IMR-90 (cell line): Measurements from ENCODE around the gene NTSR2. TPM values are rescaled to one million over a fixed set of nuclear protein-coding genes. Genes with fewer than 3 reads are reported as not detected.

Experiments
- ATAC-seq: fragments of 200-7000 bp; cut with Tn5 transposase; 2 replicates; pipeline ENCODE4 v1.9.1; 2020; ENCODE audit warnings: low read depth, mild to moderate bottlenecking, moderate library complexity
- BruUV-seq: library from RNA; stranded (reverse); fragments of 400-500 nt; replicated peaks from 2 replicates; lab custom pipeline; 2021; lab: Mats Ljungman, UMichigan
- CTCF ChIA-PET: fragments of 300-600 bp; formaldehyde crosslinking; extraction: SDS; loops from one replicate; lab custom pipeline; 2021; ENCODE audit warnings: antibody characterized with exemption; lab: Yijun Ruan, JAX
- POLR2A ChIA-PET: fragments of 300-600 bp; sonication (Branson Sonifier 250); formaldehyde crosslinking; loops from one replicate; lab custom pipeline; 2022; ENCODE audit warnings: antibody characterized with exemption; ENCODE audit not compliant: unreplicated experiment; lab: Charles Lee
- DNase-seq: peaks from one replicate; pipeline ENCODE4 v3.0.0; 2013
- H2AFZ ChIP-seq: replicated peaks from 2 replicates; pipeline ENCODE3; 2013; ENCODE audit warnings: low read length, mild to moderate bottlenecking; ENCODE audit not compliant: poor library complexity
- H2AK5ac ChIP-seq: 2 replicates; pipeline ENCODE4 v1.6.1; 2013; ENCODE audit warnings: low read depth, low read length, inconsistent platforms
- H2AK9ac ChIP-seq: replicated peaks from 2 replicates; pipeline ENCODE3; 2013; ENCODE audit warnings: mild to moderate bottlenecking, low read depth, low read length, moderate library complexity; ENCODE audit not compliant: poor library complexity
- H2BK120ac ChIP-seq: 2 replicates; pipeline ENCODE4 v1.6.1; 2013; ENCODE audit warnings: low read depth, low read length, inconsistent platforms
- H2BK15ac ChIP-seq: 3 replicates; pipeline ENCODE4 v1.6.1; 2013; ENCODE audit warnings: low read depth, low read length, inconsistent platforms
- H2BK20ac ChIP-seq: 2 replicates; pipeline ENCODE4 v1.6.1; 2013; ENCODE audit warnings: low read depth, mild to moderate bottlenecking, inconsistent platforms, low read length, moderate library complexity
- H2BK5ac ChIP-seq: 2 replicates; pipeline ENCODE4 v1.6.1; 2013; ENCODE audit warnings: mild to moderate bottlenecking, low read depth, low read length, inconsistent platforms; ENCODE audit not compliant: poor library complexity, severe bottlenecking
- H3K14ac ChIP-seq: replicated peaks from 2 replicates; pipeline ENCODE4 v1.6.1; 2013; ENCODE audit warnings: low read depth, low read length, inconsistent platforms
- H3K18ac ChIP-seq: 2 replicates; pipeline ENCODE4 v1.6.1; 2013; ENCODE audit warnings: low read depth, low read length, control low read depth
- H3K23ac ChIP-seq: 2 replicates; pipeline ENCODE4 v1.6.1; 2013; ENCODE audit warnings: low read depth, low read length, inconsistent platforms
- H3K27ac ChIP-seq: 2 replicates; pipeline ENCODE4 v1.5.1; 2013; ENCODE audit warnings: mild to moderate bottlenecking, control low read depth, low read length; ENCODE audit not compliant: insufficient read depth
- H3K27me3 ChIP-seq: 2 replicates; pipeline ENCODE4 v1.6.1; 2013; ENCODE audit warnings: low read length; ENCODE audit not compliant: control insufficient read depth, insufficient read depth
- H3K36me3 ChIP-seq: 2 replicates; pipeline ENCODE4 v1.6.1; 2013; ENCODE audit warnings: low read length, mixed read lengths; ENCODE audit not compliant: control insufficient read depth, insufficient read depth
- H3K4ac ChIP-seq: 2 replicates; pipeline ENCODE4 v1.6.1; 2013; ENCODE audit warnings: low read depth, low read length, inconsistent platforms
- H3K4me1 ChIP-seq: 2 replicates; pipeline ENCODE4 v1.6.1; 2013; ENCODE audit warnings: low read length, mixed read lengths; ENCODE audit not compliant: control insufficient read depth, insufficient read depth
- H3K4me2 ChIP-seq: 2 replicates; pipeline ENCODE4 v1.6.1; 2013; ENCODE audit warnings: low read depth, mild to moderate bottlenecking, control low read depth, low read length, moderate library complexity
- H3K4me3 ChIP-seq: 2 replicates; pipeline ENCODE4 v1.5.1; 2013; ENCODE audit warnings: low read depth, mild to moderate bottlenecking, control low read depth, low read length, moderate library complexity; ENCODE audit not compliant: insufficient read depth
- H3K56ac ChIP-seq: 2 replicates; pipeline ENCODE4 v1.6.1; 2013; ENCODE audit warnings: low read length, inconsistent platforms; ENCODE audit not compliant: insufficient read depth; ENCODE audit errors: extremely low read depth
- H3K79me1 ChIP-seq, 2 experiments: 2 replicates each; pipeline ENCODE4 v1.6.1; 2013; ENCODE audit warnings: low read length in 2 of 2, inconsistent platforms in 1 of 2, low read depth in 1 of 2
- H3K9ac ChIP-seq: 2 replicates; pipeline ENCODE4 v1.6.1; 2013; ENCODE audit warnings: low read depth, low read length, control low read depth
- H3K9me1 ChIP-seq: 2 replicates; pipeline ENCODE4 v1.6.1; 2013; ENCODE audit warnings: low read length, inconsistent platforms; ENCODE audit not compliant: insufficient read depth
- H3K9me3 ChIP-seq: 2 replicates; pipeline ENCODE4 v1.6.1; 2013; ENCODE audit warnings: low read length; ENCODE audit not compliant: control insufficient read depth, insufficient read depth
- H4K20me1 ChIP-seq: 2 replicates; pipeline ENCODE4 v1.6.1; 2013; ENCODE audit warnings: low read length, inconsistent platforms; ENCODE audit not compliant: insufficient read depth
- H4K5ac ChIP-seq: 2 replicates; pipeline ENCODE4 v1.6.1; 2013; ENCODE audit warnings: mild to moderate bottlenecking, low read depth, low read length, control low read depth
- H4K8ac ChIP-seq, 2 experiments: 2 replicates each; pipeline ENCODE4 v1.6.1; 2013; ENCODE audit warnings: low read depth in 2 of 2, low read length in 2 of 2, control low read depth in 1 of 2, inconsistent platforms in 1 of 2
- H4K91ac ChIP-seq: 2 replicates; pipeline ENCODE4 v1.6.1; 2013; ENCODE audit warnings: low read depth, low read length, inconsistent platforms; ENCODE audit not compliant: insufficient read depth
- CEBPB ChIP-seq: IDR thresholded peaks from 2 replicates; pipeline ENCODE4 v1.6.1; 2012; ENCODE audit warnings: low read depth, low read length, improper control_type of control experiment
- ELK1 ChIP-seq: fragments of 150-350 bp; IDR thresholded peaks from 2 replicates; pipeline ENCODE4 v1.6.1; 2016; ENCODE audit warnings: low read depth, mild to moderate bottlenecking, low read length, moderate library complexity, borderline replicate concordance
- FOS ChIP-seq: fragments of 150-350 bp; IDR thresholded peaks from 2 replicates; pipeline ENCODE4 v1.6.1; 2016; ENCODE audit warnings: low read depth, low read length
- MAZ ChIP-seq: IDR thresholded peaks from 2 replicates; pipeline ENCODE4 v1.6.1; 2012; ENCODE audit warnings: low read depth, mild to moderate bottlenecking, low read length, improper control_type of control experiment, moderate library complexity, borderline replicate concordance
- NFE2L2 ChIP-seq: fragments of 150-350 bp; IDR thresholded peaks from 2 replicates; pipeline ENCODE4 v1.6.1; 2016; ENCODE audit warnings: low read depth, mild to moderate bottlenecking, low read length
- POLR2A ChIP-seq: IDR thresholded peaks from 2 replicates; pipeline ENCODE4 v1.6.1; 2012; ENCODE audit warnings: mild to moderate bottlenecking, low read depth, low read length
- RCOR1 ChIP-seq: IDR thresholded peaks from 2 replicates; pipeline ENCODE4 v1.6.1; 2012; ENCODE audit warnings: mild to moderate bottlenecking, low read length, improper control_type of control experiment; ENCODE audit not compliant: insufficient replicate concordance
- WGBS, 2 experiments: methylation state at CpG; one replicate each; pipeline versions ENCODE4 v1.1.5 to v1.1.7; 2013; ENCODE audit warnings: missing lambda C conversion rate in 2 of 2; ENCODE audit not compliant: insufficient read length in 1 of 2; ENCODE audit errors: extremely low coverage in 2 of 2; 5-methylcytosine and 5-hydroxymethylcytosine counted together
- dilution Hi-C: fragments of 300-500 bp; cut with HindIII; formaldehyde crosslinking; loops from one replicate; pipeline ENCODE4 v1.14.3; 2018; ENCODE audit warnings: low sequenced_read_pairs; ENCODE audit not compliant: unreplicated experiment
- in situ Hi-C: fragments of 300-500 bp; cut with MboI; formaldehyde crosslinking; loops from 3 replicates; pipeline ENCODE4 v1.14.3; 2019; ENCODE audit warnings: low sequenced_read_pairs, inconsistent platforms, mixed read lengths
- intact Hi-C: fragments of 100-400 bp; cut with micrococcal nuclease; formaldehyde crosslinking; loops from 2 replicates; pipeline ENCODE4 v1.10.0; 2022
- polyA plus RNA-seq, 3 experiments: library from polyadenylated mRNA; depleted of rRNA; stranded (reverse); fragments of >200 nt; gene quantifications; 2 replicates each; pipeline ENCODE4 v1.2.3, GENCODE V29; 2012; ENCODE audit warnings: low replicate concordance in 1 of 3
- total RNA-seq: library from RNA; depleted of rRNA; stranded (reverse); fragments of >200 nt; gene quantifications from 2 replicates; pipeline ENCODE4 v1.2.3, GENCODE V29; 2012

The NTSR2 gene
- total and polyA plus RNA-seq, 2 of the 4 experiments (the other 2 are of a cell fraction) = not detected

DNA sequence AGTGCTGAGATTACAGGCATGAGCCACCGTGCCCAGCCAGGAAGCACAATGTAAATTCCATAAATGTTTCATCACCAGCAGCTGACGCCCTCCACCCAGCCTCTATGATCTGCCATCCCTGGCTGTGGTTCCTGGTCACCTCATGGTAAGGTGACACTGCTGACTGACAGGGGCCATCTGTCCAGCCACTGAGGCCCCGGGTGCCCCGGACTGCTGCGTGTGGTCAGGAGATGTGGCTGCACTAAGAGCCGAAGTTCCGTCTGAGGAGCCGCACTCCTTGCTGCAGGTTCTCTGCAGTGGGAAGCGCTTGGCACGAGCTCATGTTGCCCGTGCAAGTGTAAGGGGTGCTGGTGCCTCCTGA lies 10.9 kb downstream of the NTSR2 start:
- in situ Hi-C loops = no loop called here
- CTCF ChIA-PET = no interaction called here

More for the DNA sequence above, 10.9 kb downstream of the NTSR2 start:
- Histone ChIP-seq H3K27me3 (peaks cover 48% of the 10 kb centered on the region), H3K4me3 (no peak overlapping the region), H4K8ac (no peak overlapping the region), H4K20me1 (no peaks in the 10 kb centered on the region), H3K9ac (no peak overlapping the region), H3K36me3 (no peaks in the 10 kb centered on the region), H2AK5ac (no peak overlapping the region), H2BK20ac (no peak overlapping the region), H3K18ac (no peak overlapping the region), H3K9me1 (no peaks in the 10 kb centered on the region), H2AK9ac (no peak overlapping the region), H4K5ac (no peak overlapping the region), H3K4ac (no peak overlapping the region), H3K79me1 (no peaks in the 10 kb centered on the region), H3K23ac (no peak overlapping the region), H2AFZ (no peak overlapping the region), H2BK120ac (no peak overlapping the region), H3K4me1 (peaks cover 3% of the 10 kb centered on the region; the same call in 1 of the 2 replicates), H3K9me3 (peaks cover 3% of the 10 kb centered on the region; the same call in 1 of the 2 replicates), H3K4me2 (no peak overlapping the region), H2BK15ac (no peak overlapping the region), H4K91ac (no peak overlapping the region), H3K56ac (no peak overlapping the region), H2BK5ac (no peak overlapping the region), H3K14ac (no peak overlapping the region), H3K27ac (no peak overlapping the region)
- no peak for DNase-seq
- WGBS, 2 experiments = 89% methylated on average over 9 of the region's 11 CpGs; no CpG with 5 or more reads in 1 of the 2 experiments
- TF ChIP-seq ELK1 (no peak), POLR2A (no peak), FOS (no peak), CEBPB (no peak), MAZ (no peak), RCOR1 (no peak), NFE2L2 (no peak)
- intact Hi-C loops (no loop called here), dilution Hi-C loops (no loop called here)
- no peak for ATAC-seq
- no TSS peak for BruUV-seq
- POLR2A ChIA-PET = no interaction called here
